Purkinje cell (primary cell): ENCODE results near the gene CPT1B. TPM values are rescaled to one million over a fixed set of nuclear protein-coding genes. Genes with fewer than 3 reads are reported as not detected.

Experiments used
- polyA plus RNA-seq: library from polyadenylated mRNA; unstranded; fragments of >200 nt; fragmentation: Nextera tagmentation; gene quantifications from 2 replicates; pipeline ENCODE4 v1.2.1, GENCODE V29; 2014

The CPT1B gene
- polyA plus RNA-seq = 0.88 and 1.2 TPM in 2 replicates

GRCh38 chr22:50577987-50578775 lies at the start of gene CPT1B:
Gene CPT1B, minus strand, starts transcription at chr22:50578427. Its CDS starts 512 bp downstream, at chr22:50577915.

GRCh38 chr22:50600538-50600937 lies 22.3 kb upstream of the CPT1B start, which contains the start of gene MAPK8IP2:
Gene MAPK8IP2, plus strand, starts transcription at chr22:50600793. Its CDS starts 26 bp downstream, at chr22:50600819.

GRCh38 chr22:50582493-50583293 lies 4.5 kb upstream of the CPT1B start, which contains the start of gene CHKB:
Gene CHKB, minus strand, starts transcription at chr22:50582849. Its CDS starts 68 bp downstream, at chr22:50582781.

GRCh38 chr22:50562523-50563412 lies 15.5 kb downstream of the CPT1B start, which contains the start of gene SYCE3:
Gene SYCE3, minus strand, starts transcription at chr22:50562919. Its CDS starts 6,514 bp downstream, at chr22:50556405.

GRCh38 chr22:50545522-50546325 lies 32.5 kb downstream of the CPT1B start, which contains the start of gene KLHDC7B:
Gene KLHDC7B, plus strand, starts transcription at chr22:50545899. Its CDS starts 345 bp downstream, at chr22:50546244.

GRCh38 chr22:50529897-50530579 lies 48.2 kb downstream of the CPT1B start, which contains the start of gene TYMP:
Gene TYMP, minus strand, starts transcription at chr22:50530012. Its CDS starts 303 bp downstream, at chr22:50529709.

GRCh38 chr22:50525104-50525857 lies 52.9 kb downstream of the CPT1B start, which contains the start of gene SCO2:
Gene SCO2, minus strand, starts transcription at chr22:50525598. Its CDS starts 1,187 bp downstream, at chr22:50524411.

Other genes starting within 250 kb of the CPT1B start
- gene PPP6R2, start 235.1 kb downstream of the CPT1B start, polyA plus RNA-seq = 1.7 and 2.1 TPM in 2 replicates
- 0.35 and 0.56 TPM in 2 replicates for gene SBF1, start 103.4 kb downstream of the CPT1B start, polyA plus RNA-seq
- gene ADM2, start 96.9 kb downstream of the CPT1B start, polyA plus RNA-seq = not detected in 2 replicates
- gene MIOX, start 91.6 kb downstream of the CPT1B start, polyA plus RNA-seq = not detected in 2 replicates
- 0.59 and 1.1 TPM in 2 replicates for gene LMF2, start 70.7 kb downstream of the CPT1B start, polyA plus RNA-seq
- 3.5 and 3.7 TPM in 2 replicates for gene NCAPH2, start 70.2 kb downstream of the CPT1B start, polyA plus RNA-seq
- gene SCO2, start 52.8 kb downstream of the CPT1B start, polyA plus RNA-seq = not detected in 2 replicates
- not detected in 2 replicates for gene TYMP, start 48.4 kb downstream of the CPT1B start, polyA plus RNA-seq
- gene KLHDC7B, start 32.5 kb downstream of the CPT1B start, polyA plus RNA-seq = 0.08 TPM in 1 of 2 replicates, not detected in the other
- 30.9 and 43.1 TPM in 2 replicates for gene SYCE3, start 15.5 kb downstream of the CPT1B start, polyA plus RNA-seq
- 23.5 and 35.9 TPM in 2 replicates for gene CHKB, start 4.4 kb upstream of the CPT1B start, polyA plus RNA-seq
- gene MAPK8IP2, start 22.4 kb upstream of the CPT1B start, polyA plus RNA-seq = 5.1 and 5.8 TPM in 2 replicates
- gene ARSA, start 49.7 kb upstream of the CPT1B start, polyA plus RNA-seq = 1.0 and 5.5 TPM in 2 replicates
- 0.43 and 0.65 TPM in 2 replicates for gene SHANK3, start 94.4 kb upstream of the CPT1B start, polyA plus RNA-seq
- gene ACR, start 159.8 kb upstream of the CPT1B start, polyA plus RNA-seq = not detected in 2 replicates
- 4.6 and 10.8 TPM in 2 replicates for gene RABL2B, start 205.2 kb upstream of the CPT1B start, polyA plus RNA-seq